Right atrium auricular region (tissue), 2 donors: ENCODE results near the gene WNT16. TPM values are rescaled to one million over a fixed set of nuclear protein-coding genes. Genes with fewer than 3 reads are reported as not detected.
A peak's percentile ranks its signal among the peaks of the same experiment; 100 is the strongest.

ENCODE experiments used
- DNase-seq: peaks from one replicate; pipeline ENCODE4 v3.0.0-alpha.2; 2019; ENCODE audit warnings: low spot score
- H3K27ac ChIP-seq, 2 donors: fragments of 200-600 bp; sonication (generic); 1 replicate in 1 of 2; 2 replicates in 1 of 2; pipeline ENCODE4 v1.5.1; 2016 to 2019
- H3K27me3 ChIP-seq, 2 donors: fragments of 200-600 bp; sonication (generic); one replicate each; pipeline versions ENCODE4 v1.5.1 to v1.6.0; 2017 to 2019
- H3K36me3 ChIP-seq: fragments of 200-600 bp; sonication (generic); one replicate; pipeline ENCODE4 v1.5.1; 2016
- H3K4me1 ChIP-seq, 2 donors: fragments of 200-600 bp; sonication (generic); one replicate each; pipeline versions ENCODE4 v1.5.1 to v1.6.0; 2017 to 2019
- H3K4me3 ChIP-seq, 2 donors: fragments of 200-600 bp; sonication (generic); 1 replicate in 1 of 2; 2 replicates in 1 of 2; pipeline ENCODE4 v1.5.1; 2017 to 2019; ENCODE audit warnings: mild to moderate bottlenecking in 1 of 2, moderate library complexity in 1 of 2
- H3K9me3 ChIP-seq, 2 donors: fragments of 200-600 bp; sonication (generic); one replicate each; pipeline ENCODE4 v1.5.1; 2019
- CTCF ChIP-seq, 2 donors: fragments of 200-600 bp; sonication (generic); IDR thresholded peaks; one replicate each; pipeline ENCODE4 v1.5.1; 2019; ENCODE audit warnings: antibody characterized with exemption in 2 of 2
- total RNA-seq, 2 donors: library from RNA; depleted of rRNA; stranded (reverse); fragments of >200 nt; gene quantifications; one replicate each; pipeline ENCODE4 v1.1.0, GENCODE V29; 2016

WNT16 gene
- total RNA-seq, 2 donors from 2014 or later: 0.12 TPM; not detected in 1

- no peaks in the 10 kb centered on the region for H3K9me3 ChIP-seq
- H3K4me3 ChIP-seq: no peak overlapping the region
- peaks cover 15% of the 10 kb centered on the region for H3K36me3 ChIP-seq
- no peaks in the 10 kb centered on the region for H3K27me3 ChIP-seq
- no peak for TF ChIP-seq CTCF (IDR thresholded peaks at IDR 0.05)
- DNase-seq: no peak
- H3K27ac ChIP-seq: peak overlapping the region in 1 of 2 donors; percentile 38
- H3K4me1 ChIP-seq: peaks cover 0 to 29% of the 10 kb centered on the region in 2 donors
Measured at GRCh38 chr7:121372376-121373010, 43.7 kb downstream of the WNT16 start.

- H3K4me1 ChIP-seq: peaks cover 0 to 29% of the 10 kb centered on the region in 2 donors
- H3K27ac ChIP-seq: peak overlapping the region in 1 of 2 donors; percentile 38
- H3K27me3 ChIP-seq: no peaks in the 10 kb centered on the region
- H3K9me3 ChIP-seq: no peaks in the 10 kb centered on the region
- no peak overlapping the region for H3K4me3 ChIP-seq
- no peak for DNase-seq
- H3K36me3 ChIP-seq: peaks cover 22% of the 10 kb centered on the region
- peak in 1 of 2 donors; percentile 32 for TF ChIP-seq CTCF (IDR thresholded peaks at IDR 0.05)
Measured at GRCh38 chr7:121373177-121373576, 44.4 kb downstream of the WNT16 start.

GRCh38 chr7:121376979-121377378 lies 48.2 kb downstream of the WNT16 start:
- TF ChIP-seq CTCF (IDR thresholded peaks at IDR 0.05): no peak
- H3K27me3 ChIP-seq: no peaks in the 10 kb centered on the region
- DNase-seq: no peak
- no peak overlapping the region for H3K4me3 ChIP-seq
- peaks cover 0 to 12% of the 10 kb centered on the region in 2 donors for H3K4me1 ChIP-seq
- peaks cover 22% of the 10 kb centered on the region for H3K36me3 ChIP-seq
- H3K9me3 ChIP-seq: no peaks in the 10 kb centered on the region
- no peak overlapping the region for H3K27ac ChIP-seq

- Histone ChIP-seq H3K9me3 (no peaks in the 10 kb centered on the region), H3K4me1 (peaks cover 0 to 14% of the 10 kb centered on the region in 2 donors), H3K27ac (no peak overlapping the region), H3K4me3 (no peak overlapping the region), H3K36me3 (peaks cover 22% of the 10 kb centered on the region), H3K27me3 (no peaks in the 10 kb centered on the region)
- DNase-seq: no peak
- TF ChIP-seq CTCF (IDR thresholded peaks at IDR 0.05): no peak
Measured at GRCh38 chr7:121379930-121380329, 51.1 kb downstream of the WNT16 start.

GRCh38 chr7:121382473-121382872 lies 53.7 kb downstream of the WNT16 start:
- Histone ChIP-seq H3K36me3 (peaks cover 7% of the 10 kb centered on the region), H3K4me1 (peaks cover 0 to 28% of the 10 kb centered on the region in 2 donors), H3K9me3 (no peaks in the 10 kb centered on the region), H3K27me3 (no peaks in the 10 kb centered on the region), H3K4me3 (no peak overlapping the region), H3K27ac (no peak overlapping the region)
- no peak for TF ChIP-seq CTCF (IDR thresholded peaks at IDR 0.05)
- no peak for DNase-seq
